ENCODE results near the gene PELI1. TPM values are rescaled to one million over a fixed set of nuclear protein-coding genes. Genes with fewer than 3 reads are reported as not detected.
A peak's percentile ranks its signal among the peaks of the same experiment; 100 is the strongest.

The PELI1 gene
- total and polyA plus RNA-seq, 2 experiments from 2014 or later, result 30.5 to 62.9 TPM

GRCh38 chr2:64126601-64127000 lies 17.6 kb downstream of the PELI1 start:
- H3K4me1 ChIP-seq (ENCODE audit: insufficient read depth), result peaks cover 17% of the 10 kb centered on the region
- DNase-seq (ENCODE audit: low spot score), result no peak
- WGBS (ENCODE audit: low lambda C conversion rate, missing lambda C conversion rate), result 93% methylated on average over 3 of the region's 3 CpGs
- no peaks in the 10 kb centered on the region for H3K9me3 ChIP-seq (ENCODE audit: low read depth)
- H3K27me3 ChIP-seq, result no peaks in the 10 kb centered on the region
- H3K36me3 ChIP-seq (replicated peaks; ENCODE audit: insufficient read depth, low read depth), result no peaks in the 10 kb centered on the region
- no peaks in the 10 kb centered on the region for H3K9me2 ChIP-seq (replicated peaks; ENCODE audit: insufficient read depth)
- TF ChIP-seq CTCF (IDR thresholded peaks at IDR 0.05; ENCODE audit: poor library complexity) (no peak), EZH2phosphoT487 (IDR thresholded peaks at IDR 0.05; ENCODE audit: low read depth, severe bottlenecking, unreplicated experiment) (no peak), EZH2 (IDR thresholded peaks at IDR 0.05; ENCODE audit: borderline replicate concordance) (no peak)
- H3K27ac ChIP-seq, result no peak overlapping the region
- no peak overlapping the region for H3K4me3 ChIP-seq
- H4K20me1 ChIP-seq (ENCODE audit: insufficient read depth, poor library complexity, severe bottlenecking), result peaks cover 18% of the 10 kb centered on the region
- no peak overlapping the region for H3K4me2 ChIP-seq
- no peak overlapping the region for H2AFZ ChIP-seq
- H3K79me2 ChIP-seq, result peaks cover 100% of the 10 kb centered on the region

- peaks cover 29% of the 10 kb centered on the region for H3K4me1 ChIP-seq (ENCODE audit: insufficient read depth)
- no peak overlapping the region for H2AFZ ChIP-seq
- DNase-seq (ENCODE audit: low spot score), result no peak
- H3K79me2 ChIP-seq, result peaks cover 100% of the 10 kb centered on the region
- no peaks in the 10 kb centered on the region for H3K9me2 ChIP-seq (replicated peaks; ENCODE audit: insufficient read depth)
- no peaks in the 10 kb centered on the region for H3K36me3 ChIP-seq (replicated peaks; ENCODE audit: insufficient read depth, low read depth)
- no peak overlapping the region for H3K27ac ChIP-seq
- H3K9me3 ChIP-seq (ENCODE audit: low read depth), result no peaks in the 10 kb centered on the region
- H3K27me3 ChIP-seq, result no peaks in the 10 kb centered on the region
- H4K20me1 ChIP-seq (ENCODE audit: insufficient read depth, poor library complexity, severe bottlenecking), result peaks cover 30% of the 10 kb centered on the region
- H3K4me2 ChIP-seq, result peak overlapping the region; percentile 20
- TF ChIP-seq EZH2 (IDR thresholded peaks at IDR 0.05; ENCODE audit: borderline replicate concordance) (no peak), EZH2phosphoT487 (IDR thresholded peaks at IDR 0.05; ENCODE audit: low read depth, severe bottlenecking, unreplicated experiment) (no peak), CTCF (IDR thresholded peaks at IDR 0.05; ENCODE audit: poor library complexity) (no peak)
- H3K4me3 ChIP-seq, result no peak overlapping the region
Observed at GRCh38 chr2:64124571-64124970, 19.6 kb downstream of the PELI1 start.

- no peaks in the 10 kb centered on the region for H3K9me3 ChIP-seq (ENCODE audit: low read depth)
- H3K9me2 ChIP-seq (replicated peaks; ENCODE audit: insufficient read depth), result no peaks in the 10 kb centered on the region
- no peak for TF ChIP-seq EZH2 (IDR thresholded peaks at IDR 0.05; ENCODE audit: borderline replicate concordance)
- no peak for TF ChIP-seq CTCF (IDR thresholded peaks at IDR 0.05; ENCODE audit: poor library complexity)
- TF ChIP-seq EZH2phosphoT487 (IDR thresholded peaks at IDR 0.05; ENCODE audit: low read depth, severe bottlenecking, unreplicated experiment), result no peak
- H3K79me2 ChIP-seq, result peaks cover 100% of the 10 kb centered on the region
- H3K4me1 ChIP-seq (ENCODE audit: insufficient read depth), result peaks cover 27% of the 10 kb centered on the region
- peaks cover 28% of the 10 kb centered on the region for H4K20me1 ChIP-seq (ENCODE audit: insufficient read depth, poor library complexity, severe bottlenecking)
- no peaks in the 10 kb centered on the region for H3K36me3 ChIP-seq (replicated peaks; ENCODE audit: insufficient read depth, low read depth)
- H3K4me2 ChIP-seq, result peak overlapping the region; percentile 20
- H3K27me3 ChIP-seq, result no peaks in the 10 kb centered on the region
- H3K4me3 ChIP-seq, result no peak overlapping the region
- WGBS (ENCODE audit: low lambda C conversion rate, missing lambda C conversion rate), result 85% methylated on average over 3 of the region's 3 CpGs
- no peak for DNase-seq (ENCODE audit: low spot score)
- H2AFZ ChIP-seq, result no peak overlapping the region
- no peak overlapping the region for H3K27ac ChIP-seq
Observed at GRCh38 chr2:64124168-64124567, 20.1 kb downstream of the PELI1 start.

- no peak for TF ChIP-seq CTCF (IDR thresholded peaks at IDR 0.05; ENCODE audit: poor library complexity)
- TF ChIP-seq EZH2phosphoT487 (IDR thresholded peaks at IDR 0.05; ENCODE audit: low read depth, severe bottlenecking, unreplicated experiment), result no peak
- no peak for TF ChIP-seq EZH2 (IDR thresholded peaks at IDR 0.05; ENCODE audit: borderline replicate concordance)
- no peak overlapping the region for H2AFZ ChIP-seq
- DNase-seq (ENCODE audit: low spot score), result no peak
- no peaks in the 10 kb centered on the region for H3K9me2 ChIP-seq (replicated peaks; ENCODE audit: insufficient read depth)
- no peak overlapping the region for H3K27ac ChIP-seq
- H3K4me2 ChIP-seq, result no peak overlapping the region
- no peaks in the 10 kb centered on the region for H3K9me3 ChIP-seq (ENCODE audit: low read depth)
- H3K4me1 ChIP-seq (ENCODE audit: insufficient read depth), result peaks cover 27% of the 10 kb centered on the region
- WGBS (ENCODE audit: low lambda C conversion rate, missing lambda C conversion rate), result 97% methylated on average over 1 of the region's 1 CpG
- H3K79me2 ChIP-seq, result peaks cover 100% of the 10 kb centered on the region
- no peak overlapping the region for H3K4me3 ChIP-seq
- peaks cover 24% of the 10 kb centered on the region for H4K20me1 ChIP-seq (ENCODE audit: insufficient read depth, poor library complexity, severe bottlenecking)
- no peaks in the 10 kb centered on the region for H3K27me3 ChIP-seq
- no peaks in the 10 kb centered on the region for H3K36me3 ChIP-seq (replicated peaks; ENCODE audit: insufficient read depth, low read depth)
Observed at GRCh38 chr2:64123740-64124139, 20.5 kb downstream of the PELI1 start.

All from hepatocyte (in vitro differentiated cells).